HCT116 (cell line): ENCODE data around the gene COX10. TPM values are rescaled to one million over a fixed set of nuclear protein-coding genes. Genes with fewer than 3 reads are reported as not detected.

Source experiments
- ATAC-seq: fragments of 200-7000 bp; cut with Tn5 transposase; 2 replicates; pipeline ENCODE4 v1.9.1; 2020; ENCODE audit warnings: mild to moderate bottlenecking, moderate library complexity
- BruUV-seq: library from RNA; stranded (reverse); fragments of 400-500 nt; replicated peaks from 2 replicates; lab custom pipeline; 2021; lab: Mats Ljungman, UMichigan
- CTCF ChIA-PET: fragments of 300-600 bp; sonication (Branson Sonifier 250); formaldehyde crosslinking; loops from one replicate; lab custom pipeline; 2021; ENCODE audit warnings: antibody characterized with exemption; lab: Charles Lee
- POLR2A ChIA-PET: fragments of 300-600, 350-600 bp; sonication (Branson Sonifier 250); formaldehyde crosslinking; loops from one replicate; lab custom pipeline; 2021; ENCODE audit warnings: antibody characterized with exemption; lab: Charles Lee
- RAD21 ChIA-PET, 2 experiments: fragments of 300-600 bp; sonication (Branson Sonifier 250); formaldehyde crosslinking; loops; one replicate each; lab custom pipeline; 2023; ENCODE audit warnings: low total read pairs in 2 of 2; ENCODE audit not compliant: uncharacterized antibody in 2 of 2, unreplicated experiment in 2 of 2, low non-redundant PET in 1 of 2; lab: Charles Lee
- DNase-seq: peaks from one replicate; pipeline ENCODE4 v3.0.0-alpha.2; 2010; ENCODE audit warnings: low read depth, low spot score
- H2AFZ ChIP-seq: fragments of 200-600 bp; shearing (Covaris generic), sonication (generic); 2 replicates; pipeline ENCODE4 v1.6.1; 2017; ENCODE audit warnings: low read depth, mixed run types, mixed read lengths, antibody characterized with exemption, low read length; ENCODE audit not compliant: poor library complexity, severe bottlenecking
- H3K27ac ChIP-seq: 2 replicates; pipeline ENCODE4 v1.5.1; 2012; ENCODE audit warnings: low read depth, low read length
- H3K27me3 ChIP-seq: fragments of 200-600 bp; sonication (generic); 2 replicates; pipeline ENCODE4 v1.6.1; 2016; ENCODE audit warnings: mixed run types, low read length, mixed read lengths; ENCODE audit not compliant: insufficient read depth
- H3K36me3 ChIP-seq, 2 experiments: fragments of 200-500 bp in 1 of 2; fragments of 200-600 bp in 1 of 2; sonication (Bioruptor generic) in 1 of 2; sonication (generic) in 1 of 2; 2 replicates each; pipeline versions ENCODE4 v1.5.1 to v1.6.1; 2014 to 2016; ENCODE audit warnings: low read length in 2 of 2, inconsistent platforms in 1 of 2, mixed read lengths in 1 of 2, mixed run types in 1 of 2; ENCODE audit not compliant: insufficient read depth in 2 of 2, control insufficient read depth in 1 of 2
- H3K4me1 ChIP-seq, 2 experiments: fragments of 200-600 bp in 1 of 2; sonication (generic) in 1 of 2; 2 replicates each; pipeline versions ENCODE4 v1.5.1 to v1.6.1; 2012 to 2017; ENCODE audit warnings: low read length in 2 of 2, inconsistent platforms in 1 of 2, mild to moderate bottlenecking in 1 of 2, mixed read lengths in 1 of 2, mixed run types in 1 of 2, moderate library complexity in 1 of 2; ENCODE audit not compliant: insufficient read depth in 2 of 2, control insufficient read depth in 1 of 2
- H3K4me2 ChIP-seq: fragments of 200-600 bp; sonication (generic); 2 replicates; pipeline ENCODE4 v1.6.1; 2017; ENCODE audit warnings: mixed run types, low read length, mixed read lengths
- H3K4me3 ChIP-seq, 2 experiments: fragments of 200-600 bp in 1 of 2; sonication (generic) in 1 of 2; replicated peaks in 1 of 2; 2 replicates each; pipeline ENCODE4 v1.5.1; 2011 to 2016; ENCODE audit warnings: low read length in 2 of 2, control low read depth in 1 of 2, low read depth in 1 of 2, mild to moderate bottlenecking in 1 of 2, mixed read lengths in 1 of 2, mixed run types in 1 of 2
- H3K79me2 ChIP-seq: fragments of 200-600 bp; sonication (generic); 2 replicates; pipeline ENCODE4 v1.6.1; 2017; ENCODE audit warnings: mild to moderate bottlenecking, mixed run types, low read length, moderate library complexity, mixed read lengths; ENCODE audit not compliant: insufficient read depth
- H3K9ac ChIP-seq: fragments of 200-600 bp; sonication (generic); 2 replicates; pipeline ENCODE4 v1.6.1; 2016; ENCODE audit warnings: low read length, mixed read lengths
- H3K9me2 ChIP-seq: fragments of 200-600 bp; sonication (generic), shearing (Covaris generic); 2 replicates; pipeline ENCODE4 v1.6.1; 2017; ENCODE audit warnings: mixed run types, mild to moderate bottlenecking, moderate library complexity; ENCODE audit not compliant: insufficient read depth
- H3K9me3 ChIP-seq, 2 experiments: fragments of 200-500 bp in 1 of 2; fragments of 200-600 bp in 1 of 2; sonication (Bioruptor generic) in 1 of 2; sonication (generic) in 1 of 2; 2 replicates each; pipeline ENCODE4 v1.6.1; 2014 to 2017; ENCODE audit warnings: low read length in 2 of 2, mixed read lengths in 2 of 2, inconsistent platforms in 1 of 2, low read depth in 1 of 2, mild to moderate bottlenecking in 1 of 2, mixed run types in 1 of 2, moderate library complexity in 1 of 2; ENCODE audit not compliant: control insufficient read depth in 1 of 2, insufficient read depth in 1 of 2
- H4K20me1 ChIP-seq: fragments of 200-600 bp; sonication (generic), shearing (Covaris generic); 2 replicates; pipeline ENCODE4 v1.6.1; 2017; ENCODE audit warnings: mixed run types, mild to moderate bottlenecking, moderate library complexity; ENCODE audit not compliant: insufficient read depth
- CEBPB ChIP-seq: IDR thresholded peaks from 2 replicates; pipeline ENCODE4 v1.6.1; 2012; ENCODE audit warnings: low read depth
- ELF1 ChIP-seq: IDR thresholded peaks from 2 replicates; pipeline ENCODE4 v1.6.1; 2012; ENCODE audit warnings: low read depth, borderline replicate concordance
- EZH2 ChIP-seq: fragments of 200-600 bp; sonication (generic); IDR thresholded peaks from 2 replicates; pipeline ENCODE4 v1.6.1; 2017; ENCODE audit warnings: antibody characterized with exemption, mixed run types
- EZH2phosphoT487 ChIP-seq: fragments of 200-600 bp; IDR thresholded peaks from 2 replicates; pipeline ENCODE4 v1.6.1; 2018; ENCODE audit warnings: antibody characterized with exemption, borderline replicate concordance
- POLR2AphosphoS5 ChIP-seq: IDR thresholded peaks from 2 replicates; pipeline ENCODE4 v1.6.1; 2011; ENCODE audit warnings: mild to moderate bottlenecking, low read depth, low read length, moderate library complexity
- RAD21 ChIP-seq: IDR thresholded peaks from 2 replicates; pipeline ENCODE4 v1.6.1; 2012; ENCODE audit warnings: low read depth, mild to moderate bottlenecking
- SP1 ChIP-seq: IDR thresholded peaks from 2 replicates; pipeline ENCODE4 v1.6.1; 2012; ENCODE audit warnings: low read depth
- TCF7L2 ChIP-seq: IDR thresholded peaks from 2 replicates; pipeline ENCODE4 v1.7.0; 2011; ENCODE audit warnings: borderline replicate concordance, inconsistent platforms; ENCODE audit not compliant: insufficient read depth, insufficient read length; ENCODE audit errors: extremely low read depth
- intact Hi-C: fragments of 100-400 bp; cut with micrococcal nuclease; formaldehyde crosslinking; loops from 2 replicates; pipeline ENCODE4 v1.10.0; 2022
- total RNA-seq: library from RNA; stranded (reverse); gene quantifications from one replicate; pipeline ENCODE4 v1.2.1, GENCODE V29; 2021; ENCODE audit not compliant: unreplicated experiment
- TF ChIP-seq, protein P1 (sequence below), 3 experiments: fragments of 200-600 bp in 1 of 3; sonication (generic) in 1 of 3; IDR thresholded peaks in 2 of 3; conservative IDR thresholded peaks in 1 of 3; 2 replicates each; pipeline ENCODE4 v1.5.1; 2012 to 2017; ENCODE audit warnings: low read depth in 2 of 3, low read length in 2 of 3, antibody characterized with exemption in 1 of 3, borderline replicate concordance in 1 of 3, control low read depth in 1 of 3, mild to moderate bottlenecking in 1 of 3, mixed read lengths in 1 of 3, mixed run types in 1 of 3, moderate library complexity in 1 of 3; ENCODE audit not compliant: insufficient read depth in 1 of 3
- TF ChIP-seq, protein P2 (sequence below): IDR thresholded peaks from 2 replicates; pipeline ENCODE4 v1.6.1; 2012

The COX10 gene
- total RNA-seq, 1 experiment from 2014 or later = 22.4 TPM

DNA sequence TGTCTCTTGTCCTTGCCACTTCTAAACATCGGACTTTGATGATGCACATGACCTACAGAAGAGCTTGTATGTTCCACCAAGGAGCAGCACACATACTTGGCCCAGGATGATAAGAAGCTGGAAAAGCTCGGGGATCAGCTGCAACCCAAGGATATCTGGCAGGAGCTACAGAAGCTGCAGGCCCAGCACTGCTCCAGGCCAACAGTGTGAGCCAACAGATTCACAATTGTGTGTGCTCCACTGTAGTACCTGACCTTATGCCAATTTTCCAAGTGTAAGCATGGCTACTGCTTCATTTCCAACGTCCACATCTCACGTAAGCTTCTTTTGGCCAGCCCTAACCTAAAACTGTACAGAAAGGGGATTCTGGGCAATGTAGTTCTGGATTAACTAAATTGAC, 83.4 kb downstream of the COX10 start:
- H3K27me3 ChIP-seq = no peaks in the 10 kb centered on the region
- peaks cover 13% of the 10 kb centered on the region for H3K79me2 ChIP-seq
- intact Hi-C loops = no loop called here
- no peak overlapping the region for H3K9ac ChIP-seq
- ATAC-seq (no peak), DNase-seq (no peak)
- no peak overlapping the region for H3K4me3 ChIP-seq
- H3K36me3 ChIP-seq = no peaks in the 10 kb centered on the region
- POLR2A ChIA-PET = no interaction called here
- no peaks in the 10 kb centered on the region for H3K9me2 ChIP-seq
- no peak overlapping the region for H3K4me2 ChIP-seq
- H3K9me3 ChIP-seq = no peaks in the 10 kb centered on the region
- CTCF ChIA-PET = no interaction called here
- no TSS peak for BruUV-seq
- TF ChIP-seq TCF7L2 (no peak), SP1 (no peak), ELF1 (no peak), EZH2 (no peak), CEBPB (no peak), RAD21 (no peak), EZH2phosphoT487 (no peak), POLR2AphosphoS5 (no peak)
- TF ChIP-seq, protein P1, sequence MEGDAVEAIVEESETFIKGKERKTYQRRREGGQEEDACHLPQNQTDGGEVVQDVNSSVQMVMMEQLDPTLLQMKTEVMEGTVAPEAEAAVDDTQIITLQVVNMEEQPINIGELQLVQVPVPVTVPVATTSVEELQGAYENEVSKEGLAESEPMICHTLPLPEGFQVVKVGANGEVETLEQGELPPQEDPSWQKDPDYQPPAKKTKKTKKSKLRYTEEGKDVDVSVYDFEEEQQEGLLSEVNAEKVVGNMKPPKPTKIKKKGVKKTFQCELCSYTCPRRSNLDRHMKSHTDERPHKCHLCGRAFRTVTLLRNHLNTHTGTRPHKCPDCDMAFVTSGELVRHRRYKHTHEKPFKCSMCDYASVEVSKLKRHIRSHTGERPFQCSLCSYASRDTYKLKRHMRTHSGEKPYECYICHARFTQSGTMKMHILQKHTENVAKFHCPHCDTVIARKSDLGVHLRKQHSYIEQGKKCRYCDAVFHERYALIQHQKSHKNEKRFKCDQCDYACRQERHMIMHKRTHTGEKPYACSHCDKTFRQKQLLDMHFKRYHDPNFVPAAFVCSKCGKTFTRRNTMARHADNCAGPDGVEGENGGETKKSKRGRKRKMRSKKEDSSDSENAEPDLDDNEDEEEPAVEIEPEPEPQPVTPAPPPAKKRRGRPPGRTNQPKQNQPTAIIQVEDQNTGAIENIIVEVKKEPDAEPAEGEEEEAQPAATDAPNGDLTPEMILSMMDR (IDR thresholded peaks at IDR 0.05 in 2 of 3, conservative IDR thresholded peaks at IDR 0.05 in 1 of 3; ENCODE audit: borderline replicate concordance in 1 of 3, insufficient read depth in 1 of 3, low read depth in 2 of 3, low read length in 2 of 3) = no peak
- TF ChIP-seq, protein P2, sequence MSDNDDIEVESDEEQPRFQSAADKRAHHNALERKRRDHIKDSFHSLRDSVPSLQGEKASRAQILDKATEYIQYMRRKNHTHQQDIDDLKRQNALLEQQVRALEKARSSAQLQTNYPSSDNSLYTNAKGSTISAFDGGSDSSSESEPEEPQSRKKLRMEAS = no peak
- RAD21 ChIA-PET = no interaction called here
- no peaks in the 10 kb centered on the region for H3K4me1 ChIP-seq
- H3K27ac ChIP-seq = no peak overlapping the region
- H2AFZ ChIP-seq = no peak overlapping the region
- H4K20me1 ChIP-seq = 0 out of 2 replicates have a peak, but pooled peaks cover 4% of the 10 kb centered on the region
